Transverse colon (tissue), 4 donors: ENCODE measurements around the gene UBR3. TPM values are rescaled to one million over a fixed set of nuclear protein-coding genes. Genes with fewer than 3 reads are reported as not detected.

Experiments used
- DNase-seq: peaks from one replicate; pipeline ENCODE4 v3.0.0-alpha.2; 2019
- H3K27ac ChIP-seq, 4 donors: fragments of 200-600 bp; sonication (generic); 2 replicates each; pipeline ENCODE4 v1.5.1; 2016 to 2018; ENCODE audit warnings: inconsistent platforms in 4 of 4
- H3K27me3 ChIP-seq: fragments of 200-600 bp; sonication (generic); 2 replicates; pipeline ENCODE4 v1.5.1; 2017; ENCODE audit warnings: inconsistent platforms
- H3K36me3 ChIP-seq, 4 donors: fragments of 200-600 bp; sonication (generic); 2 replicates each; pipeline ENCODE4 v1.5.1; 2017 to 2019; ENCODE audit warnings: inconsistent platforms in 4 of 4
- H3K4me1 ChIP-seq, 4 donors: fragments of 200-600 bp; sonication (generic); 2 replicates each; pipeline ENCODE4 v1.5.1; 2017 to 2020; ENCODE audit warnings: inconsistent platforms in 4 of 4
- H3K4me3 ChIP-seq, 4 donors: fragments of 200-600 bp; sonication (generic); 1 replicate in 1 of 4; 2 replicates in 3 of 4; pipeline versions ENCODE4 v1.5.1 to v1.6.1; 2017 to 2019; ENCODE audit warnings: inconsistent platforms in 4 of 4
- H3K9me3 ChIP-seq, 2 donors: fragments of 200-600 bp; sonication (generic); 2 replicates each; pipeline ENCODE4 v1.5.1; 2017 to 2019; ENCODE audit warnings: inconsistent platforms in 2 of 2
- CTCF ChIP-seq, 5 experiments: fragments of 200-600 bp in 3 of 5; fragments of 450-650 bp in 2 of 5; sonication (generic) in 3 of 5; IDR thresholded peaks; 1 replicate in 2 of 5; 2 replicates in 3 of 5; pipeline ENCODE4 v1.5.1; 2016 to 2017; ENCODE audit warnings: antibody characterized with exemption in 5 of 5, inconsistent platforms in 3 of 5, mild to moderate bottlenecking in 2 of 5, moderate library complexity in 1 of 5
- EP300 ChIP-seq: sonication (generic); formaldehyde crosslinking; IDR thresholded peaks from one replicate; pipeline ENCODE4 v1.6.1; 2017; ENCODE audit warnings: antibody characterized with exemption, low read depth
- POLR2A ChIP-seq: fragments of 450-650 bp; IDR thresholded peaks from one replicate; pipeline ENCODE4 v1.6.1; 2016; ENCODE audit warnings: antibody characterized with exemption, mild to moderate bottlenecking, moderate library complexity
- POLR2AphosphoS5 ChIP-seq, 3 donors: sonication (generic); formaldehyde crosslinking; IDR thresholded peaks; one replicate each; pipeline ENCODE4 v1.6.1; 2016; ENCODE audit warnings: antibody characterized with exemption in 3 of 3
- WGBS, 2 donors: methylation state at CpG; one replicate each; pipeline ENCODE4 v1.1.5; 2018; ENCODE audit warnings: low coverage in 1 of 2; 5-methylcytosine and 5-hydroxymethylcytosine counted together
- in situ Hi-C, 4 donors: fragments of 200-750 bp; cut with MboI; loops; one replicate each; pipeline versions ENCODE4 v1.15.0 to v1.15.1; 2017; ENCODE audit warnings: low sequenced_read_pairs in 3 of 4, low pct_ligation_motif_present in 1 of 4, low pct_unique_long_range_greater_than_20kb in 1 of 4
- intact Hi-C: fragments of 100-400 bp; cut with DNase I; formaldehyde crosslinking; loops from one replicate; pipeline ENCODE4 v1.15.1; 2023; ENCODE audit warnings: low total_unique reads
- total RNA-seq, 4 donors: library from RNA; depleted of rRNA; stranded (reverse); fragments of >200 nt; gene quantifications; one replicate each; pipeline ENCODE4 v1.1.0, GENCODE V29; 2016

The UBR3 gene
- total RNA-seq, 4 donors from 2014 or later, result 45.2 to 79.0 (median 74.1) TPM

- WGBS, 2 donors, result 100% methylated on average over 1 of the region's 1 CpG
- in situ Hi-C loops, result no loop called here
- no peak overlapping the region for H3K4me3 ChIP-seq
- H3K27ac ChIP-seq, result no peak overlapping the region
- no peaks in the 10 kb centered on the region for H3K9me3 ChIP-seq
- peaks cover 0 to 20% (median 4%) of the 10 kb centered on the region in 4 donors for H3K36me3 ChIP-seq
- no peaks in the 10 kb centered on the region for H3K27me3 ChIP-seq
- no peaks in the 10 kb centered on the region for H3K4me1 ChIP-seq
- intact Hi-C loops, result no loop called here
- TF ChIP-seq EP300, result no peak
- TF ChIP-seq CTCF (IDR thresholded peaks at IDR 0.05), result no peak
- no peak for TF ChIP-seq POLR2A
- no peak for TF ChIP-seq POLR2AphosphoS5 (IDR thresholded peaks at IDR 0.05)
- DNase-seq, result no peak
Observed at GRCh38 chr2:170031288-170031687, 204.0 kb downstream of the UBR3 start.

- TF ChIP-seq CTCF (IDR thresholded peaks at IDR 0.05), result no peak
- no peak for TF ChIP-seq EP300
- no peak for TF ChIP-seq POLR2AphosphoS5 (IDR thresholded peaks at IDR 0.05)
- no peak for TF ChIP-seq POLR2A
- Histone ChIP-seq H3K4me1 (no peaks in the 10 kb centered on the region), H3K27ac (no peak overlapping the region), H3K36me3 (peaks cover 0 to 18% (median 3%) of the 10 kb centered on the region in 4 donors), H3K27me3 (no peaks in the 10 kb centered on the region), H3K9me3 (no peaks in the 10 kb centered on the region), H3K4me3 (no peak overlapping the region)
- 73 to 75% methylated on average over 4 of the region's 4 CpGs for WGBS, 2 donors
- intact Hi-C loops, result no loop called here
- DNase-seq, result no peak
- in situ Hi-C loops, result no loop called here
Observed at GRCh38 chr2:170034596-170034995, 207.3 kb downstream of the UBR3 start.

- Histone ChIP-seq H3K4me1 (no peaks in the 10 kb centered on the region), H3K4me3 (no peak overlapping the region), H3K27ac (no peak overlapping the region), H3K36me3 (peaks cover 0 to 12% (median 0%) of the 10 kb centered on the region in 4 donors), H3K27me3 (no peaks in the 10 kb centered on the region), H3K9me3 (no peaks in the 10 kb centered on the region)
- in situ Hi-C loops (no loop called here), intact Hi-C loops (no loop called here)
- TF ChIP-seq POLR2AphosphoS5 (IDR thresholded peaks at IDR 0.05) (no peak), CTCF (IDR thresholded peaks at IDR 0.05) (no peak), POLR2A (no peak), EP300 (no peak)
- WGBS, 2 donors, result 96 to 100% methylated on average over 4 of the region's 4 CpGs
- DNase-seq, result no peak
Observed at GRCh38 chr2:170038734-170039133, 211.5 kb downstream of the UBR3 start.

- DNase-seq, result no peak
- Histone ChIP-seq H3K36me3 (peaks cover 0 to 12% (median 0%) of the 10 kb centered on the region in 4 donors), H3K27ac (no peak overlapping the region), H3K27me3 (no peaks in the 10 kb centered on the region), H3K9me3 (no peaks in the 10 kb centered on the region), H3K4me3 (no peak overlapping the region), H3K4me1 (no peaks in the 10 kb centered on the region)
- WGBS, 2 donors, result 85 to 96% methylated on average over 2 of the region's 2 CpGs
- TF ChIP-seq EP300 (no peak), CTCF (IDR thresholded peaks at IDR 0.05) (no peak)
- intact Hi-C loops (loop anchor here (1.0 kb wide), 1 partner anchor 34 kb away; no protein-coding TSS in a partner anchor), in situ Hi-C loops (no loop called here)
Observed at GRCh38 chr2:170039401-170040172, 212.3 kb downstream of the UBR3 start.
